ENCODE data around the gene RBCK1.
A peak's percentile ranks its signal among the peaks of the same experiment; 100 is the strongest.
"Not testable (repeated sequence)": the region's sequence is repeated elsewhere in the genome, so short reads cannot be mapped to it uniquely, and the experiment has no call there.

The RBCK1 gene

DNA sequence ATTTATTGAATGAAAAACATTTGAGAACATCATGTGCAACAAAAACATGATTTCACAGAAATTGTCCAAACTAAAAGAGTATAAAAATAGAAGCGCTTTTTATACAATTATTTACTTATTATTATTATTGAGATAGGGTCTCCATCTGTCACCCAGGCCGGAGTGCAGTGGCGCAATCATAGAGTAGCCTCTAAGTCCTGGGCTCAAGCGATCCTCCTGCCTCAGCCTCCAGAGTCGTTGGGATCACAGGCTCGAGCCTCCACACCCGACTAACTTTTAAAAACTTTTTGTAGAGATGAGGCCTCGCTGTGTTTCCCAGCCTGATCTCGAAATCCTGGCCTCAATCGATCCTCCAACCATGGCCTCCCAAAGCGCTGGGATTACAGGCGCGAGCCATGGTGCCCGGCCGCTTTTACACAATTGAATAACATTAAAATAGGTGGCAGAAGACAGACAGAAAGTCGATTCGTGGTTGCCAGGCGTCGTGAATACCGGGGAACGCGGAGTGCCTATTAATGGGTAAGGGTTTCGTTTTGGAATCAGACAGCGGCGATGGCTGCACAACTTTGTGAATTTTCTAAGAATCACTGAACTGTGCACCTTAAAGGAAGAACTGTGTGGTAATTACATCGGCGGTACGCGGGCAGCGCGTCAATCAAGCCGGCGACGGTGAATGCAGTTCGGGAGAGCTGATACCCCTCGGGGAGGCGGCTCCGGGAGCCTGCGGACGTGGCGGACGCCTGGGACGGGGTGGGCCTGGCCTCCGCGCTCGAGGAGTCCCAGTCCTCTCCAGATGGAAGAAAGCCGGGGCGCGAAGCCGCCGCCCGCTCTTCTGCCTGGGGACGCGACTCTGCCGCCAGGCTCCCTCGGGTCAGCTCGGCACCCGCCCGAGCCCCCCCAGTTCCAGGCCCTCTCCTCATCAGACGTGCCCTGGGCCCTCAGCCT lies 53.4 kb downstream of the RBCK1 start:
- FAIRE-seq: peak; percentile 18
- DNase-seq (ENCODE audit: insufficient read length, low spot score): peak; percentile 51

DNA sequence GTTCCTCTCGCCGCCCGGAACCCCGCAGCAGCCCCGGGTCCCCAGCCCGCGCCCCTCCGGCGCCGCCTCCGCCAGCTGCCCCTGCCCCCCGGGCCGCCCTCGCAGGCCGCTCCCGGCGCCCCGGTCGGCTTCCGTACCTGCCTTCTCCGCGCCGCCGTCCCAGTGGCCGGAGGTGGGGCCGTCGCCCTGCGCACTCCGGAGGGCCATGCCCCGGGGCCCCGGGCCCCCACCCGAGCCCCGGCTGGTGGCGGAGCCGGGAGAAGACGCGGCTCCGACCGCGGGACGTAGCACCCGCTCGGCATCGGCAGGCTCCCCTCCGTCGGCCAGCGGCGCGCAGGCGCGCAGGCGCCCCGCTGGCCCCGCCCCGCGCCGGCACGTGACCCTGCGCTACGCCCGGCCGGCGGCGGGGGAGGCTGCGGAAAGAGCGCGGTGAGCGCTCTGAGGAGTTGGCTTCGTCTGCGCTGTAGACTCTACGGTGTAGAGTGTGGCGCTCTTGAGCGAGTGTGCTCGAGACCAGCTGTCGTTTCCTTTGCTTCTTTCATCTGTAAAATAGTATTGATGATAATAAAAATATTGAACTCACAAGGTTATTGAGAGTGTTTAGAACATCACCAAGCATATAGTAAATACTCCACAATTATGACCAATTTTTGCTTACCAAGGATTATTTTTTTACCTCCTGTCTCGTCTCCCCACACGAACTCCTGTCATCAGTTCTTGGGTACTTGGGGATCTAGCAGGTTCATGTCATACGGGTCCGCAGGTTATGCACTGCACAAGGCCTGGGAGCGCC lies 54.3 kb downstream of the RBCK1 start, which contains the start of gene TBC1D20:
TBC1D20 (minus strand) TSS at position 335 of the 793 bp plus-strand sequence; CDS start at position 207, 128 bp downstream.
- FAIRE-seq: peak; percentile 92
- peak; percentile 92 for DNase-seq (ENCODE audit: insufficient read length, low spot score)

DNA sequence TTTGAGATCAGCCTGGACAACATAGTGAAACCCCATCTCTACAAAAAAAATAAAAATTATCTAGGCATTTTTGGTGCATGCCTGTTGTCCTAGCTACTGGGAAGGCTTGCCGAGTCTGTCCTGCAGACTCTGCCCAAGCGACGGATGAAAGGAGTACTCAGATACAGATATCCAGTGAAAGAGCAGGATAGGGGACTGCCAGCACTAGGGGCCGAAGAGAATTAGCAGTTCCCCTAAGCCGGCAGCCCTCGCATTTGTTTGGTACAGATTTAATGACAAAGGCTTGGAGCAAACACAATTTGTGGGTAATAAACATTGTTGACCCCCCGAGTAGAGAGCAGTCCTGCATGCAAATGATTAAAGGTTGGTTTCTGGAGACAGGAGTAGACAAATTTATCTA lies 59.7 kb downstream of the RBCK1 start:
- no peak for FAIRE-seq

DNA sequence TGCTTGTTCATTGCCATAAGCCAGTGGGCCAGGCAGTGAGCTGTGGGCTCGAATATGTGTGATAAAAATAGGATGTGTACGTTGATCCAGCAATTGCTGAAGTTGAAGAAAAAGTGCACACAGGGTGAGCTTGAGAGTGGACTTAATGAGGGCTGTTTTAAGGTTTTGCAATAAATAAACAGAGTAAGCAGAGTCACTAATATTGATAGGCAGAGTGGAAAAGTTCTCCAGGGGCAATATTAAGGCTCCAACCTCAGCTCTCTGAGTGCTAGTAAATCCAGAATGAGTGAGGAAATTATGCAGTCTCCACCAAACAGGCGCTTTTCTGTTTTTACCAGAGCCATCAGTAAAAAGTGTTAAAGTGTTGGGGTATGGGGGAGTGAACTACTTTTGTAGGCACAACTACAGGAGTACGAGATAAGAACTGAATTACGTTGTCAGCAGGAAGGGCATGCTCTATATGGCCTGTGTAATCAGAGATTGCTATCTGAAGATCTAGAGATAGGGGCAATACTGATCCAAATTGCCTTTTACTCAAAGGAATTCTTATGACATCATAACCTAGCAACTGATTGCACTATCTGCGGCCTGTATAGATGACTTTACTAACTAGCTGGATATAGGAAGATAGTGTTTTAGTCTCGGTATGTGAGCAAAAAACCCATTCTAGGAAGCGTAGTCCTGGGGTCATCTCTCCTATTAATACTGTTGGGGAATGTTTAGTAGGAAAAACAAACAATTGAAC lies 61.8 kb downstream of the RBCK1 start:
- no peak for DNase-seq (ENCODE audit: insufficient read length, low spot score)
- FAIRE-seq: no peak

More for the DNA sequence above, 59.7 kb downstream of the RBCK1 start:
- DNase-seq (ENCODE audit: insufficient read length, low spot score): no peak

DNA sequence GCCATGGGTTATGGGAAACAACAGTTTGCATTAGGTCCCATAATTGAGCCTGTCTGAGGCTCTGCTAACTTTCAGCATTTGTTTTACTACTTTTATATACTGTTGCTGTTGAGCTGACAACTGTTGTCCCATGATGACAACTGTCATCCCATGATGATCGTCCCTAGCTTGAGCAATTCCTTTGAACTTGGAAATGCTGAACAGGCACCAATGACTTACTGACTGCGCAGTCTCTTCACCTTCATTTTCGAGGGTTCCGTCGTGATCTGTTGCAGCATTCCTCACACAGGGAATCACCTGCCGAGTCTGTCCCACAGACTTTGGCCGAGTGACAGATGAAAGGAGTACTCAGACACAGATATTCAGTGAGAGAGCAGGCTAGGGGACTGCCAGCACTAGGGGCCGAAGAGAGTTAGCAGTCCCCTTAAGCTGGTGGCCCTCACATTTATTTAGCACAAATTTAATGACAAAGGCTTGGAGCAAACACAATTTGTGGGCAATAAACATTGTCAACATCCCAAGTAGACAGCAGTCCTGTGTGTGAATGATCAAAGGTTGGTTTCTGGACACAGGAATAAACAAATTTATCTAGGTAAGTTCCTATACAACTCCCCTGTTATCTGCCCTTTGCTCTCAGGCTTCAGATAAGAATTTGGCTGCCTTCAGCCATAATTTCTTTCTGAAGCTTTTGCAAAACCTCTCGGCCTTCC lies 64.2 kb downstream of the RBCK1 start:
- no peak for FAIRE-seq
- DNase-seq (ENCODE audit: insufficient read length, low spot score): no peak

DNA sequence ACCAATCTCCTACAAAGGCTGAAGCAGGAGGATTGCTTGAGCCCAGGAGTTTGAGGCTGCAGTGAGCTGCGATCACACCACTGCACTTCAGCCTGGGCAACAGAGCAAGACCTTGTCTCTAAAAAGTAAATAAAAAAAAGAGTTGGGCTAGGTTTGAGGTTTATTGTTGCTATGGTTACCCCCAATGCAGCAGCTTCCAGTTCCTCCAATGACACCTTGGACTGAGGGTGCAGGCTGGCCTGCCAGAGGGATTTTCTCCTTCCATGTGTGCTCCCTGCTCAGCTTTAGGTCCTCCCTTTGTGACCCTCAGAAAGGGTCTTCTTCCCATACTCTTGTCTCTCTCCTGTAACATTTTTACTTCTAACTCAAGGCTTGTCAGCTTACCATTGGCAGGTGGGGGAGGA lies 64.8 kb downstream of the RBCK1 start:
- no peak for DNase-seq (ENCODE audit: insufficient read length, low spot score)
- no peak for FAIRE-seq

DNA sequence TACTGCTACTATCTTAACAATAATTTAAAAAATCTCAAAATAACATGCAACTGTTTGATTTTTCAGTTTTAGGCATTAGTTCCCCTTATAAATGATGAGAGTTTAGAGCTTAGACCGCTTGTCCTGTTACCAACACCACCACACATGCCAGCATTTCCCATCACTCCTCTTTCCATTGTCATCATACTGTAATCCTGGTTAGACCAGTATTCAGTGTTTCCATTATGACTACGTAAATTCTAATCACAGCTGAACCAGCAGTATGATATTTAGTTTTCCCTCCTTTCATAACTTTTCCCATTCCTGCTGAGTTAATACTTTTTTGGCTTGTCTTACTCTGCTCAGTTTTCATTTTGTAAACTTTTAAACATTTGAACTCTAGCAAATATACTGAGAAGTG lies 66.5 kb downstream of the RBCK1 start:
- no peak for FAIRE-seq
- no peak for DNase-seq (ENCODE audit: insufficient read length, low spot score)

DNA sequence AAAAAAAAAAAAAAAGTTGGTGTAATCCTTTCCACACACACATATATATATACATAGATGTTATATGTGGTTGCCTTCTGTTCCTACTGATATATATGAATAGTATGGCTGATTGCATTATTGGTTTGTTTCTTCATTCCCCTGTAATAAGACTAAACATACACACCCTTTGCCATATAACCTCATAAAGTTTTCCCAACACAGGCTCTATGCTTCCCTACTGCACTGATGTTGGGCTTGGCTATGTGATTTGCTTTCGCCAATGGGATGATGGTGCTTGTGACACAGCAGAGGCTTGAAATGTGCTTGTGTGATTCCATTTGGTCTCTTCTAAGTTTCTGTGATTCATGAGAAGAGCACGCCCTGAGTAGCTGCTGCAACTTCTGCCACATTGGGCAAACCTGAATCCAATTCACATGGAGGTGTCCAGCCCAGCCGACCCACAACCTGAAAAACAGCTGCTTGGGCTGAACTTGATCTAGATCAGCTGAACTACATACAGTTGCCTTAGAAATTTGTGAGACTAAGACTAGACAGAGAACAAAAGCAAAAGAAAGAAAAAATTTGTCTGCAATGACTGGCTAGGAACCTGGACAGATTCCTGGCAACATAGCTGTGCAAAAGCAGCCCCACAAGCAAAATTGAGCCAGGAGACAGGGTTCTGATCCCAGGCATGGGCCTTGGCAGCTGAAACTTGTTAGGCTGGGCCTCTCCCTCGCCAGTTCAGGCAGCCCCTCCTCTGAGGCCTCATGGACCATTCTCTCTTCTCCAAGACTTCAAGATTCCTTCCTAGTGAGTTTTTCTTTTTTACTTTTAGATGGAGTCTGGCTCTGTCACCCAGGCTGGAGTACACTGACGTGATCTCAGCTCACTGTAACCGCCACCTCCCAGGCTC lies 67.6 kb downstream of the RBCK1 start:
- FAIRE-seq (no peak), DNase-seq (ENCODE audit: insufficient read length, low spot score) (no peak)

DNA sequence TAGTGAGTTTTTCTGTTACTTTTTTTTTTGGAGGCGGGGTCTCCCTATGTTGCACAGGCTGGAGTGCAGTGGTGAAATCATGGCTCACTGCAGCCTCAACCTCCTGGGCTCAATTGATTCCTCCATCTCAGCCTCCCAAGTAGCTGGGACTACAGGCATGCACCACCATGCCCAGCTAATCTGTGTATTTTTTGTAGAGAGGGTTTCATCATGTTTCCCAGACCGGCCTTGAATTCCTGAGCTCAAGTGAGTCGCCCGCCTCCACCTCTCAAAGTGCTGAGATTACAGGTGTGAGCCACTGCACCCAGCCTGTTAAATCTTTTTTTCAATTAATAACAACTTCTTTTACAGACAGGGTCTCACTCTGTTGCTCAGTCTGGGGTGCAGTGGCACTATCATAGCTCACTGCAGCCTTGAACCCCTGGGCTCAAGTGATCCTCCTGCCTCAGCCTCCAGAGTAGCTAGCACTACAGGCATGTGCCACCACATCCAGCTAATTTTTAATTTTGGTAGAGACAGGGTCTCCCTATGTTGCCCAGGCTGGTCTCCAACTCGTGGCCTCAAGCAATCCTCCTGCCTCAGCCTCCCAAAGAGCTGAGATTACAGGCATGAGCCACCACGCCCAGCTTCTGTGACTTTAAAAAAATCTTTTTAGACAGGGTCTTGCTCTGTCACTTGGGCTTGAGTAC lies 68.6 kb downstream of the RBCK1 start:
- not testable (repeated sequence) for FAIRE-seq; DNase-seq (ENCODE audit: insufficient read length, low spot score)

DNA sequence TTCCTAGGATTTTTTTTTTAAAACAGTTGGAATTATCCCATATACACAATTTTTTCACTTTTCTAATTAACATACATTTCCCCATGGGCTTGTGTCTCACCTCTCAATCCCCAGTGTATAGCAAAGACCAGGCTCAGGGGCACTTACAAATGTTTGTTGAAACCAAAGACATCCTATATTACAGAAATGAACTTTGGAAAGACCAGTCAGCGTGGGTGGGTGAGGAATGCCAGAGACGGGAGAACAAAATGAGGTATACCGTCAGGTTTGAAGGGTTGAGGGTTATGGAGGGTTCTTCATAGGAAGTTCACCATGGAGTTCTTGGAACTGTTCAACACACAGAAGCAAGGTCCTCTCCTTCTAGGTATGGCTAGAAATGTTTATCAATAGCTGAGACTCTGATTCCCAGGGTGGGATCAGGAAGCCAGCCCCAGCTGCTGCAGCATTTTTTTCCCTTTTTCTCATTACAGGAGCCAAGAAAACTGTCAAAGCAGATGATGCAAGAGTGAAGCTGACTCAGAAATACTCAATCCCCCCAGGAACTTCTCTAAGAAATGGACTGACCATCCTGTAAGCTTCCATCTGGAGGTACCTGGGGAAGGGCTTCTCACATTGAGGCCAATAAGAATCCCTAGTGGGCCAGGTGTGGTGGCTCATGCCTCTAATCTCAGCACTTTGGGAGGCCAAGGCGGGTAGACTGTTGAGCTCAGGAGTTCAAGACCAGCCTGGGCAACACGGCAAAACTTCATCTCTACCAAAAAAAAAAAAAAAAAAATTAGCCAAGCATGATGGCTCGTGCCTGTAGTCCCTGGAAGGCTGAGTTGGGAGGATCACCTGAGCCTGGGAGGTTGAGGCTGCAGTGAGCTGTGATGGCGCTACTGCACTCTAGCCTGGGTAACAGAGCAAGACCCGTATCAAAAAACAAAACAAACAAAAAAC lies 70.2 kb downstream of the RBCK1 start:
- no peak for DNase-seq (ENCODE audit: insufficient read length, low spot score)
- no peak for FAIRE-seq

DNA sequence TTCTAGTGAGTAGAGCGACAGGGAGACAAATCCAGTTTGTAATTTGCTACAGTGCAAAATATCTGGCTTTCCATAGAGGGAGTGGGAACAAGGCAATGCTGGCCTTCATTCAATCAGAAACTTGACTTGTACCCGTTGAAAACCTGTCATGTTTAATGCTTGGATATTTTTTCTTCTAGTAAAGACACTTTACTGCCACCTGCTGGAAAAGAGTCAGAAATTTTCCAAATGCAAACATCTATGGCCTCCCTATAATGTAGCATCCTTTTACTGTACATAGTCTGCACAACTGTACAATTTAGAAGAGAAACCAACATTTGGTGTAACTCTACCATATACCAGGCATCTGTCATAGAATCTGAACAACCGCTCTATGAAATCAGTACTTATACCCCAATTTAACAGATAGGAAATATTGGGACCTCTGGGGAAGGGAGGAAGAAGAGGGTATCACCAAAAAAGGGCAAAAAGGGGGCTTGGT lies 70.9 kb downstream of the RBCK1 start:
- peak; percentile 88 for FAIRE-seq
- DNase-seq (ENCODE audit: insufficient read length, low spot score): peak; percentile 34

DNA sequence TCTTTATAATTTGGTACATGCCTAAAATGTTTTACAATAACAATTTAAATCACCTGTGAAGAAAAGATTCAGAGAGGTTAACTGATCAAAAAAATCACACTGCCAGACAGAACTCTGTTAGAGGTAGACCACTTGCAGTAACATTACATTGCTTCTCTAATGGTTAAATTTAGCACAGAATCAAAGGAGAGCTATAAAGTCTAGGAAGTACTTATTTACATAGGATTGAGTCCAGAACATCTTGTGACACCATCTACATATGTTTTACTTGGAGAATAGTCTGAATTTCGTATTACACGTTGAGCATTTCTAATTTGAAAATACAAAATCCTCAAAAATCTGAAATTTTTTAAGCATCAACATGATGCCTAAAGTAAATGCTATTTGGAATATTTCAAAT lies 71.4 kb downstream of the RBCK1 start:
- DNase-seq (ENCODE audit: insufficient read length, low spot score): no peak
- no peak for FAIRE-seq

DNA sequence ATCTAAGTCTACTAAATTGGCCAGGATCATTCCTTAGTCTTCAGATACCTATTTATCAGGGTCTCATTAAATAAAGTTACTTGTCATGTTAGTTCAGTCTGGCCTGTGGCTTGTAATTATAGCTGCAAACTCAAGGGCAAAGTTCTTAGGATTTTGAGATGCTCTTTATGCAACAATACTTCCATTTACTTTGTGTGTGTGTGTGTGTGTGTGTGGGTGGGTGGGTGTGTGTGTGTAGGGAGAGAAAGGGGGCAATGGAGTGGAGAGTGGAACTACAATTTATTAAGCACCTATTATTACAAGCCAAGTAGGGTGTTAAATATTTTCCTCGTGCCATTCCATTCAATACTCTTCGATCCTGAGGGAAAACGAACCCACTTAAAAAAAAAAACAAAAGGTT lies 71.9 kb downstream of the RBCK1 start:
- DNase-seq (ENCODE audit: insufficient read length, low spot score): no peak
- FAIRE-seq: no peak

DNA sequence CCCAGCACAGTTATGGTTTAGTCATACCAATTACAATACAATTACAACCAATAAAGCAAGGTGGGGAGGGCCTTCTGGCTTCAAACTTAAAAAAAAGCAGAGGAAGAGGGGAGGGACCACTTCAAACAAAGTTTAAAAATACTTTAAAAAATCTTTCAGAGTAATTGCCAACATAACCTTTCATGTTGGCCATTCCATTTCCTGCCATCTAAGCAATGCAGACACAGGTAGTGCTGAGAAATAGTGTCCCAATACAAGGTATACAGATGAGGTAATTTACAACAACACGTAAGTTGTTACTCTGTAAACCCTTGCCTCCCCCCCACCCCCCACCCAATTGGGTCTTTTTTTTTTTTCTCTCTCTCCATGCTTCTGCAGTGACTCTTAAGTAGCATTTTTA lies 73.1 kb downstream of the RBCK1 start:
- DNase-seq (ENCODE audit: insufficient read length, low spot score): no peak
- no peak for FAIRE-seq

All from GM19239 (cell line).